GM21360 (cell line): ENCODE measurements around the gene N4BP3.
A peak's percentile ranks its signal among the peaks of the same experiment; 100 is the strongest.
"Not testable (repeated sequence)": the region's sequence is repeated elsewhere in the genome, so short reads cannot be mapped to it uniquely, and the experiment has no call there.

Source experiments
- ATAC-seq: cut with Tn5 transposase; IDR thresholded peaks from one replicate; pipeline ENCODE4 v1.9.1; 2021; ENCODE audit warnings: mild to moderate bottlenecking, moderate library complexity; ENCODE audit not compliant: unreplicated experiment

N4BP3 gene

DNA sequence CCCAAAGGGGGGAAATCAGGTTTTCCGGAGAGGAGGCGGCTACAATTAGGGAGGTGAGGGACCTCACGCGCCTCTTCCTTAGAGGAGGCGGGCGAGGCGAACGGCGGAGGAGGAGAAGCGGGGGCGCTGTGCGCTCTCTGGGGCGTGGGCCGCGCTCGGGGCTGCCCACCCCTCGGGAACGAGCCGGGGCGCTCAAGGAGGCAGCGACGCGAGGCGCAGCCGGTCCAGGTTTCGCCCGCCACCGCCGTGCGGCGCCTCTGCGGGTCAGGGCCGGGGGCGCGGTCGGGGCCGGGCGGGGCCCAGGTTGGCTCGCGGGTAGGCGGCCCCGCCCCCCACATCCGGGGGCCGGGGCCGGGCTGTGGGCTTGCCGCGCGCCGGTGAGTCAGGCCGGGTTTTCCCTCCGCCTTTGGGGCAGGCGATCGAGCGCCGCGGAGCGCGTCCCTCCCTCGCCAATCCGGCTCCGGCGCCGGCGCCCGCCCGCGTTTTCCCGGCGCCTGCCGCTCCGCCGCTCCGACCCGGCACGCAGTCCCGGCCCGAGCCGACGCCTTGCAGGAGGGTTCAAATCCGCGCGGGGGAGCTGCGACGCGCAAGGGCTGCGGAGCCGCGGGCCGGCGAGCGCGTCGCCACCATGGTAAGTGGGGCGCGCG lies at the start of gene N4BP3:
TSS of gene N4BP3 (plus strand) at position 392 of the 647 bp plus-strand sequence. CDS start 6,052 bp downstream, outside the sequence.
- peak; percentile 62 for ATAC-seq

- ATAC-seq = no peak
These were observed 45.6 kb upstream of the N4BP3 start for GRCh38 chr5:178067755-178068154.

- no peak for ATAC-seq
These were observed 45.0 kb upstream of the N4BP3 start for GRCh38 chr5:178068293-178068692.

- ATAC-seq = no peak
These were observed 43.4 kb upstream of the N4BP3 start for GRCh38 chr5:178069909-178070308.

- ATAC-seq = no peak
These were observed 42.2 kb upstream of the N4BP3 start for GRCh38 chr5:178071108-178071507.

DNA sequence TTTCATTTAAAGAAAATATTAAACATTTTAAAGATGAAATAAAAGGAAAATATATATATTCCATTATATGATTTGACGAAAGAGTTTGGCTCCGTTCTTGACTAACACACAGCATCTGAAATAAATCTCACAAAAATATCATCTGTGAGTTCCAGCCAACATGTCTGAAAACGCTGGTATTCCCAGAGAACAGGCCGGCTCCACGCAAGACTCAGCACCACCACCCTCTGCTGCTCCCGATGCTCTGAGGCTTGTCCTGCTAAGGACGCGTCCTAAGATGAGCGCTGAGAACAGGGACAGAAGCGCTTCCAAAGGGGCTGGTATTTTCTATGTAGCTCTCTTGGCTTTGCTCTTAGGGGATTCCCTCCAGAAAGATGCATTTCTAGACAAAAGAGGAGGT lies 40.6 kb upstream of the N4BP3 start:
- ATAC-seq = no peak

DNA sequence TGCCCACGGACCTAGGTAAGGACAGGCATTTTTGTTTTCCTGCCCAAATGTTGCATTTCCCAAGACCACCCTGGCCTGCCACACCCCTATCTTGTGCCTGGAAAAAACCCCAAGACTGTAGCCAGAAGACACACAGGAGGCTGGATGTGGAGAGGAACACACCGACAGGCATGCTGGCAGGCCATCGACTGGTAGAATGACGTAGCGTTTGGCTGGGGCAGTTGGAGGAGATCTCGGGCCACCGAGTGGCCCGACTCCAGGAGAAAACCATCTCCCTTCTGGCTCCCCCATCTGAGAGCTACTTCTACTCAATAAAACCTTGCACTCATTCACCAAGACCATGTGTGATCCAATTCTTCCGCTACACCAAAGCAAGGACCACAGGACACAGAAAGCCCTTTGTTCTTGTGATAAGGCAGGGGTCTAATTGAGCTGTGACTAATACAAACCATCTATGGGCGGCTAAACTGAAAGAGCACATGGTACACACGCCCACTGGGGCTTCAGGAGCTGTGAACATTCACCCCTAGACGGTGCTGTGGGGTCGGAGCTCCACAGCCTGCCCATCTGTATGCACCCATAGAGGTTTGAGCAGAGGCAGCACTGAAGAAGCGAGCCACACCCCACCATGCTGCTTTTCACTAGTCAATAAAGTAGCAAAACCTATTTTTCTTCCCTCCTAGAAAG lies 38.9 kb upstream of the N4BP3 start:
- ATAC-seq = peak; percentile 63

- ATAC-seq = not testable (repeated sequence)
These were observed 36.4 kb upstream of the N4BP3 start for GRCh38 chr5:178076965-178077364.

- no peak for ATAC-seq
These were observed 35.6 kb upstream of the N4BP3 start for GRCh38 chr5:178077751-178078150.

- no peak for ATAC-seq
These were observed 34.9 kb upstream of the N4BP3 start for GRCh38 chr5:178078197-178079010.

GRCh38 chr5:178080056-178080455 lies 33.3 kb upstream of the N4BP3 start:
- no peak for ATAC-seq

DNA sequence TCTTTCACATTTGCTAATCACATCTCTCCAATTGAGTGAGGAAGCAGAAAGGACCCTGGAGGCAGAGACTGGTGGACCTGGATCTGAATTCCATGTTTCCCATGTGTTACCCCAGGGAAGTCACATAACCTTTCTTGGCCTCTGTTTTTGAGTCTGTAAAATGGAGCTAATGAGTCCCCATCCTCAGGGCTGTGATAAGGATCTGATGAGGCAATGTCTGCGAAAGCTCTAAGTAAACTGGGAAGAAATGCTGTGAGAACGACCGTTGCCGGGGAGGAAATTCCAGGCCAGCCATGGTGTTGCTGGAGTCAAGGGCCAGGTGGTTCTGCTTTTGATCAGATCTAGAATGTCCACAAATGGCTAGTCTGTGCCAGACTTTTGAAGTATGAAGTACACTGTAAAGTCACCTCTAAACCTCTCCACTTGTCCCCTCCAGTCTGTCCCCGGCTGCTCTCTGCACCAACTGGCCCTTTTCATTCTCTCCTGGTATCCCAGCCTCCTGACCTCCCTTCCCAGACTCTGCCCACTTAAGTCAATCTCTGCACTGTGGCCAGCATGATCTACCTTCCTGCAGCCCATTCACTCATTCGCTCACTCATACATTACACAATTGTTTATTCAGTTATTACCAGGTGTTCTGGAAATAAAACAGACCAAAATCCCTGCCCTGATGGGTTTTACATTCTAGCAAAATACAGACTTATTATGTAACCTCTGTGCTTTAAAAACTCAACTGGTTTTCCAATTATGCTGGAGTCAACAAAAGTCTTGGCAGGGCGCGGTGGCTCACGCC lies 32.5 kb upstream of the N4BP3 start:
- ATAC-seq = no peak

GRCh38 chr5:178081571-178082243 lies 31.6 kb upstream of the N4BP3 start:
- ATAC-seq = no peak

- no peak for ATAC-seq
These were observed 29.4 kb upstream of the N4BP3 start for GRCh38 chr5:178083922-178084321.

DNA sequence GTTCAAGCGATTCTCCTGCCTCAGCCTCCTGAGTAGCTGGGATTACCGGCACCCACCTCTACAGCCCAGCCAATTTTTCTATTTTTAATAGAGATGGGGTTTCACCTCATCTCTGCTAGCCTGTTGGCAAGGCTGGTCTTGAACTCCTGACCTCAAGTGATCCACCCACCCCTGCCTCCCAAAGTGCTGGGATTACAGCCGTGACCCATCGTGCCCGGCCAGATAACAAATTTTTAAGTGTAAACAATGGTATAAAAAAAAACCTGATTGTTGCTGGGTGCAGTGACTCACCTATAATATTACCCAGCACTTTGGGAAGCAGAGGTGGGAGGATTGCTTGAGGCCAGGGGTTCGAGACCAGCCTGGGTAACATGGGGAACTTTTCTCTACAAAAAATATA lies 28.0 kb upstream of the N4BP3 start:
- ATAC-seq = no peak

DNA sequence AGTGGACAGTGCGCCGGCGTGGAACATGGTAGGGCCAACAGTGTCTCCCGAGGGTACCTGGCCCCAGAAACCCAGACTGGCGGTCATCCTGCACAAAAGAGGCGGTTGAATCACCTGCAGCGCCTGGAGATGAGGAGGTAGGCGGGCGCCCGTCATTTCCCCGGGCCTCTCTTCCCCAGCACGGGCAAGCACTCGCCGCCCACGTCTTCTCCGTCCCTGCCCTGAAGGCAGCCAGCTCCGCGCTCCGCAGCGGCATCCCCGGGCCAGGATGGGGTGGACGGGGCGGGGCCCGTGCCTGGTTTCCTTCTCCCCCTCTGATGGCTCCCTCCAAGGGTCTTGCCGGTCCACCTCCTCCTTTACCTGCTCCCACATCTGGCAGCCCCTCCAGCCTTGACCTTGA lies 27.1 kb upstream of the N4BP3 start:
- no peak for ATAC-seq

GRCh38 chr5:178087199-178087598 lies 26.1 kb upstream of the N4BP3 start:
- ATAC-seq = not testable (repeated sequence)

GRCh38 chr5:178090856-178091255 lies 22.5 kb upstream of the N4BP3 start:
- ATAC-seq = no peak

DNA sequence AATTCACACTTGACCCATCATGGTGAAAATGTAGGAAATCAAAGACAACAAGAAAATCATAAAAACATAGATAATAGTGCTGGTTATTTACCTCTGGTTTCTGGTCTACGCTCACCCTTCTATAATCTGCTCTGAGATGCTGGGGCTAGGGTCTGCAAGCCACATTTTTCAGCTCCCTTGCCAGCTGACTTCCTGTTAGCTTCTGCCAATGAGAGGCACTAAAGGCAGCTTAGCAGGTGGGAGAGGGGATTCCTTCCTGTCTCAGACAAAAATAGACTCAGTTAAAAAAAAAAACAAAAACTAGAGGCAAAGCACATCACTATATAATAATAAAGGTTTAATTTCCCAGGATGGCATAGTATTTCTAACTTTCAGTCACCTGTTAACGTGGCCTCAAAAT lies 20.2 kb upstream of the N4BP3 start:
- no peak for ATAC-seq

DNA sequence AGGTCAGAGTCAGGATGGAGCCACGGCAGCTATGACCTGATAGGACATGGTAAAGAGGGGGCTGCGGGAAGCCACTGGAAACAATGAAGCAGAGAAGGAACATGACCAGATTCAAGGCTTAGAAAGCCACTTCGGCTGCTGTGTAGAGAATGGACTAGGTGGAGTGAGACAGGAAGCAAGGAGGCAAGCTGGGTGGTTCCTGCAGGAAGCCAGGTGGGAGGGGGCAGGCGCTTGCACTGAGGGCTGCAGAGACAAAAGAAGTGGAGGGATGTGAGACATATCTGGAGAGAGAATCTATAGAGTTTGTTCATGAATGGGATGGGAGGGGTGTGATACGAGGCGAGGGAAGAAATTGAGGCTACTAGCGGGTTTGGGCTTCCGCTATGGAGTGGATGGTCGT lies 19.0 kb upstream of the N4BP3 start:
- no peak for ATAC-seq
